SK-N-MC (cell line): ENCODE results near the gene OGG1.

Experiments
- DNase-seq: peaks from one replicate; pipeline ENCODE4 v3.0.0-alpha.2; 2011; ENCODE audit warnings: low read depth, low spot score
- H3K27ac ChIP-seq: fragments of 200-600 bp; sonication (generic); 2 replicates; pipeline ENCODE4 v1.5.1; 2016; ENCODE audit warnings: mixed run types
- H3K36me3 ChIP-seq: fragments of 200-600 bp; sonication (generic); 2 replicates; pipeline ENCODE4 v1.6.1; 2017; ENCODE audit warnings: antibody characterized with exemption, low read length, mixed read lengths; ENCODE audit not compliant: insufficient read depth
- H3K4me3 ChIP-seq: fragments of 200-600 bp; sonication (generic); 2 replicates; pipeline ENCODE4 v1.5.1; 2016
- H3K9ac ChIP-seq: fragments of 200-600 bp; sonication (generic); 2 replicates; pipeline ENCODE4 v1.8.0; 2017; ENCODE audit warnings: mixed run types, mixed read lengths; ENCODE audit not compliant: insufficient read length
- H3K9me3 ChIP-seq: fragments of 200-600 bp; sonication (generic); 2 replicates; pipeline ENCODE4 v1.6.1; 2017; ENCODE audit warnings: low read depth, mild to moderate bottlenecking, antibody characterized with exemption, low read length, moderate library complexity, mixed read lengths
- EZH2 ChIP-seq: fragments of 200-600 bp; sonication (generic); IDR thresholded peaks from one replicate; pipeline ENCODE4 v1.6.1; 2017; ENCODE audit warnings: antibody characterized with exemption
- FOXP2 ChIP-seq: optimal IDR thresholded peaks from 2 replicates; pipeline ENCODE3; 2011; ENCODE audit warnings: mild to moderate bottlenecking, moderate library complexity; ENCODE audit not compliant: insufficient read depth; ENCODE audit errors: extremely low read length, control extremely low read depth
- POLR2AphosphoS5 ChIP-seq: IDR thresholded peaks from 2 replicates; pipeline ENCODE4 v1.6.1; 2012; ENCODE audit warnings: mild to moderate bottlenecking, low read depth, low read length, borderline replicate concordance

Gene OGG1

DNA sequence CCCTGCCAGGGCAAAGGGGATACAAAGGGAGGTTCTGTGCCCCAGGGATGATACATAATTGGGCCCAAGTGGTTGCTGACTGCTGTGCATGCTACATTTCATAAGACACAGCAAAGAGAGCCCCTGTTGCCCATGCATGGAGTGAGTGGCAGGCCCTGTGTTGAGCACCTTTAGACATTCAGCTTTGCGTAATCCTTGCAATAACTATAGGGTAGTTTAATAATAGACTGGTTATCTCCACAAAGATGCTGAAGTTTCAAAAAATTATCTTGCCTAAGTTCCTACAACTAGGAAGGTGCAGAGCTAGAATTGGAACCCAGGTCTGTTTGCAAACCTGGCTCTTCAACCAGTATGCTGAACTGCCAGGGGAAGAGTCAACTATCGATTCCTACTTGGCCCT, 1.7 kb upstream of the OGG1 start:
- no peak overlapping the region for H3K27ac ChIP-seq
- peaks cover 14% of the 10 kb centered on the region; the same call in 1 of the 2 replicates for H3K36me3 ChIP-seq
- DNase-seq = no peak
- TF ChIP-seq EZH2 (no peak), POLR2AphosphoS5 (no peak), FOXP2 (no peak)
- no peaks in the 10 kb centered on the region for H3K9me3 ChIP-seq
- no peak overlapping the region for H3K9ac ChIP-seq
- H3K4me3 ChIP-seq = no peak overlapping the region

DNA sequence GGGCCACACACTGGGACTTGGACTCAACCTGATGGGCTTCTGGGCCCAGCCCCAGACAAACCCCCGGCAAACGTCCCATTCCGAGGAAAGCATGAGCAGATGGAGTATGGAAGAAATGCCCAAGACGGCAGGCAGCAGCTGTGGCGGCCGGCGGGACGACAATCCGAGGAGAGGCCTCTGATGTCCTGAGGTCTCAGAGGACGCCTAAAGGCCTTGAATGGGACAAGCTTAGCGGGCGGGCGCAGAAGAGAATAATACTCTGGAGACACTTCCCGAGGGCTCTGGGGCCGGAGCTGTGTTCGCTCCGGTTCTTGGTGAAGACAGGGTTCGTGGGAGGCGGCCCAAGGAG, 482 bp upstream of the OGG1 start:
- no peak for TF ChIP-seq EZH2
- TF ChIP-seq FOXP2 = no peak
- TF ChIP-seq POLR2AphosphoS5 = no peak
- Histone ChIP-seq H3K27ac (peak overlapping the region; percentile 67), H3K36me3 (peaks cover 8% of the 10 kb centered on the region; the same call in 1 of the 2 replicates), H3K9ac (peak overlapping the region; percentile 55), H3K9me3 (no peaks in the 10 kb centered on the region), H3K4me3 (peak overlapping the region; percentile 85)
- no peak for DNase-seq

DNA sequence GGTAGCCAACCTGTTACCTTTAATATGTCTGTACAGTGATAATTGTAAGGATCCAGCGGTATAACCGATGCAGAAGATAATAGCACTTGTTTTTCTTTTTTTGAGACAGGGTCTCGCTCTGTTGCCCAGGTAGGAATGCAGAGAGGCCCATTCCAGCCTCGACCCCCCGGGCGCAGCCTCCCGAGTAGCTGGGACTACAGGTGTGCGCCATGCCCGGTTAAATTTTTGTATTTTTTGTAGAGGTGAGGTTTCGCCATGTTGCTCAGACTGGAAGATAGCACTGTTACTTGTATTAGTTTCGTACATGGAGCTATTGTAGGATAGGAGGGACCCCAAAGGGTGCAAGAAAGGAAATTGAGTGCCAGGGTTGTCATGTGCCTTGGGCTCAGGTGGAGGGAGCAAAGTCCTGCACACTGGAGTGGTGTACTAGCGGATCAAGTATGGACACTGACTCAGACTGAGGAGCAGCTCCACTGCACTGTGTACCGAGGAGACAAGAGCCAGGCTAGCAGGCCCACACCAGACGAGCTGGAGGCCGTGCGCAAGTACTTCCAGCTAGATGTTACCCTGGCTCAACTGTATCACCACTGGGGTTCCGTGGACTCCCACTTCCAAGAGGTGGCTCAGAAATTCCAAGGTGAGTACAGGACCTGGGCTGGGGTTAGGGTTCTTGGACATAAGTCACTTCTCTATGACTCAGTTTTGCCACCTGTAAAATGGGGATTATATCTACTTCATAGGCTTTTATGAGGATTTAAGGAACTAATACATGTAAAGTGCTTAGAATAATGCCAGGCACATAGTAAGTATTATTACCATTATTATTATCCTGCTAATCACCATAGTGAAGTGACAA, 1.0 kb downstream of the OGG1 start:
- Histone ChIP-seq H3K27ac (no peak overlapping the region), H3K9ac (peak overlapping the region; percentile 73), H3K9me3 (no peaks in the 10 kb centered on the region), H3K36me3 (peaks cover 5% of the 10 kb centered on the region; the same call in 1 of the 2 replicates), H3K4me3 (peak overlapping the region; percentile 85)
- no peak for TF ChIP-seq FOXP2
- TF ChIP-seq POLR2AphosphoS5 = no peak
- no peak for TF ChIP-seq EZH2
- DNase-seq = no peak

DNA sequence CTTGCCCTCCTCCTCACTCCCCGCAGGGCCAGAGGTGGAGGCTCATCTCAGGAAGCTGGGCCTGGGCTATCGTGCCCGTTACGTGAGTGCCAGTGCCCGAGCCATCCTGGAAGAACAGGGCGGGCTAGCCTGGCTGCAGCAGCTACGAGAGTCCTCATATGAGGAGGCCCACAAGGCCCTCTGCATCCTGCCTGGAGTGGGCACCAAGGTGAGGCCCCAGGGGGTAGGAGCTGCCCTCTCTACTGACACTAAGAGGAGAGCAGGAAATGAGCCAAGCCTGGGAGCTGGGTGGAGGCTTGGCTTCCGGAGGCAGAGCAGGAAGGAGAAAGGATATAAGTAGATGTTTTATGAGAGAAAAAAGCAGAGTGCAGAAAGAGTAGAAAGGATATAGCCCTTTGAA, 4.9 kb downstream of the OGG1 start:
- Histone ChIP-seq H3K36me3 (no peaks in the 10 kb centered on the region; the same call in 1 of the 2 replicates), H3K9ac (no peak overlapping the region), H3K9me3 (no peaks in the 10 kb centered on the region), H3K4me3 (no peak overlapping the region), H3K27ac (0 out of 2 replicates have a peak overlapping the region, but pooled peaks have one; percentile 25)
- no peak for DNase-seq
- no peak for TF ChIP-seq FOXP2
- TF ChIP-seq EZH2 = no peak
- TF ChIP-seq POLR2AphosphoS5 = no peak

DNA sequence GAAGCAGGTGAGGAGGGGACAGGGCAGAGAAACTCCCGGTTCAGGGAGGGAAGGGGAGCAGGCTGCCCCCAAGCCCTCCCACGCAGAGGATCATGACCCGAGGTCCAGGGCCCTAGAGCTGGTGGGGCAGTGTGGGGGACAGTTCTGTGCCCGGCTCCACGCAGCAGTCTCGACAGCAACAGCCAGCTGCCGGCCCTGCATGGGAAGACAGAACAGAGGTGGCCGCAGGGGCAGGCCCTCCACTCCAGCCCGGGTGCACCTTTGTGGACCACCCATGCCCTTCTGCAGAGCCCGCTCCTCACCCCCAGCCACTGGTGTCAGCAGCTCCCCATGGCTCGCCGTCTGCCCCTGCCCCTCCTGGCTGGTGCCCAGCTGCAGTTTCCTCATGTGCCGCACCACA, 7.7 kb downstream of the OGG1 start:
- H3K27ac ChIP-seq = no peak overlapping the region
- H3K9me3 ChIP-seq = no peaks in the 10 kb centered on the region
- H3K36me3 ChIP-seq = no peaks in the 10 kb centered on the region; the same call in 1 of the 2 replicates
- H3K9ac ChIP-seq = no peak overlapping the region
- TF ChIP-seq EZH2 = no peak
- TF ChIP-seq POLR2AphosphoS5 = no peak; the same call in 1 of the 2 replicates
- TF ChIP-seq FOXP2 = no peak
- no peak for DNase-seq
- no peak overlapping the region for H3K4me3 ChIP-seq

GRCh38 chr3:9760779-9761505, 11.2 kb downstream of the OGG1 start:
- Histone ChIP-seq H3K27ac (no peak overlapping the region), H3K9me3 (no peaks in the 10 kb centered on the region), H3K9ac (no peak overlapping the region), H3K36me3 (no peaks in the 10 kb centered on the region; the same call in 1 of the 2 replicates), H3K4me3 (no peak overlapping the region)
- no peak for DNase-seq
- TF ChIP-seq EZH2 (no peak), POLR2AphosphoS5 (no peak), FOXP2 (no peak)

- Histone ChIP-seq H3K36me3 (no peaks in the 10 kb centered on the region; the same call in 1 of the 2 replicates), H3K9me3 (no peaks in the 10 kb centered on the region), H3K9ac (no peak overlapping the region), H3K27ac (no peak overlapping the region), H3K4me3 (no peak overlapping the region)
- no peak for DNase-seq
- TF ChIP-seq EZH2 (no peak), FOXP2 (no peak), POLR2AphosphoS5 (no peak)
These were observed 12.2 kb downstream of the OGG1 start for GRCh38 chr3:9761919-9762318.

- TF ChIP-seq EZH2 (no peak), FOXP2 (no peak)
- no peak overlapping the region for H3K9ac ChIP-seq
- no peaks in the 10 kb centered on the region for H3K9me3 ChIP-seq
- no peaks in the 10 kb centered on the region for H3K36me3 ChIP-seq
- H3K4me3 ChIP-seq = no peak overlapping the region
- no peak for DNase-seq
- no peak overlapping the region for H3K27ac ChIP-seq
These were observed 13.1 kb downstream of the OGG1 start for GRCh38 chr3:9762871-9763270.
